ENCODE data around the gene CHI3L1.

- no peak for TF ChIP-seq RAD21 (IDR thresholded peaks at IDR 0.05; ENCODE audit: low read depth)
- TF ChIP-seq CREB1 (IDR thresholded peaks at IDR 0.05; ENCODE audit: low read depth) = no peak
Measured at GRCh38 chr1:203175827-203176241, 10.7 kb downstream of the CHI3L1 start.
